Neural progenitor cell (in vitro differentiated cells): ENCODE data around the gene SCAF8.

Source experiments
- EZH2 ChIP-seq: fragments of 200-600 bp; sonication (generic); IDR thresholded peaks from 2 replicates; pipeline ENCODE4 v1.6.1; 2017; ENCODE audit warnings: antibody characterized with exemption, mild to moderate bottlenecking, moderate library complexity
- EZH2phosphoT487 ChIP-seq: fragments of 200-600 bp; sonication (generic); IDR thresholded peaks from 2 replicates; pipeline ENCODE4 v1.6.1; 2017; ENCODE audit warnings: antibody characterized with exemption
- TF ChIP-seq, protein P1 (sequence below): fragments of 200-600 bp; sonication (generic); IDR thresholded peaks from 2 replicates; pipeline ENCODE4 v1.5.1; 2017; ENCODE audit warnings: antibody characterized with exemption, mild to moderate bottlenecking

DNA sequence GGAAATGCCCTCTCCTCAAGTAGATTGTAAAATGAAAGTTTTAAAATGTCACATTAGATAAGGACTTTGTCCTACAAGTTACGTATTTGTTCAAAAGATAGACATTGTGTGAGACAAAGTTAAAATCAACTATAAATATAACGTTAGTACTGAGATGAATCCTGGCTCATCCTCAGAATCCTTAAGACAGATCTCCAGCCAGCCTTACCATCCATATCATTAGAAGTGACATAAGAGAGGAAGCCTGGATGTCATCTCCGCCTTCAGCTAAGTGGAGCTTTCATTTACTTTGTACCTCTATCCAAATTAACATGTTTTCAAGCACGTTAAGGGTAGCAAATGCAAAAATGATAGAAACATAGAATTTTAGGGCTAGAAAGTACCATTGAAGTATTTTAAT lies 59.1 kb downstream of the SCAF8 start:
- TF ChIP-seq EZH2 = no peak
- TF ChIP-seq, protein P1, sequence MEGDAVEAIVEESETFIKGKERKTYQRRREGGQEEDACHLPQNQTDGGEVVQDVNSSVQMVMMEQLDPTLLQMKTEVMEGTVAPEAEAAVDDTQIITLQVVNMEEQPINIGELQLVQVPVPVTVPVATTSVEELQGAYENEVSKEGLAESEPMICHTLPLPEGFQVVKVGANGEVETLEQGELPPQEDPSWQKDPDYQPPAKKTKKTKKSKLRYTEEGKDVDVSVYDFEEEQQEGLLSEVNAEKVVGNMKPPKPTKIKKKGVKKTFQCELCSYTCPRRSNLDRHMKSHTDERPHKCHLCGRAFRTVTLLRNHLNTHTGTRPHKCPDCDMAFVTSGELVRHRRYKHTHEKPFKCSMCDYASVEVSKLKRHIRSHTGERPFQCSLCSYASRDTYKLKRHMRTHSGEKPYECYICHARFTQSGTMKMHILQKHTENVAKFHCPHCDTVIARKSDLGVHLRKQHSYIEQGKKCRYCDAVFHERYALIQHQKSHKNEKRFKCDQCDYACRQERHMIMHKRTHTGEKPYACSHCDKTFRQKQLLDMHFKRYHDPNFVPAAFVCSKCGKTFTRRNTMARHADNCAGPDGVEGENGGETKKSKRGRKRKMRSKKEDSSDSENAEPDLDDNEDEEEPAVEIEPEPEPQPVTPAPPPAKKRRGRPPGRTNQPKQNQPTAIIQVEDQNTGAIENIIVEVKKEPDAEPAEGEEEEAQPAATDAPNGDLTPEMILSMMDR = no peak
- TF ChIP-seq EZH2phosphoT487 = no peak
